ENCODE measurements around the gene CDYL.

- TF ChIP-seq CTCF (IDR thresholded peaks at IDR 0.05; ENCODE audit: low read length) (no peak), EZH2 (IDR thresholded peaks at IDR 0.05; ENCODE audit: borderline replicate concordance, low read length) (no peak)
These were observed 4.2 kb downstream of the CDYL start for GRCh38 chr6:4780360-4780812.
